ENCODE measurements around the gene ADGRB3.

- TF ChIP-seq CTCF (IDR thresholded peaks at IDR 0.05) (no peak), POLR2A (IDR thresholded peaks at IDR 0.05) (no peak)
Measured at GRCh38 chr6:69129046-69129445, 494.0 kb downstream of the ADGRB3 start.

Measured in upper lobe of left lung (tissue), 4 donors.